C1 segment of cervical spinal cord (tissue), 14 donors: Measurements from ENCODE around the gene ARL4D.
"Not testable (repeated sequence)": the region's sequence is repeated elsewhere in the genome, so short reads cannot be mapped to it uniquely, and the experiment has no call there.

Source experiments
- DNase-seq, 14 donors: peaks; one replicate each; lab custom pipeline; 2025; lab: John Stamatoyannopoulos, UW

The ARL4D gene

DNA sequence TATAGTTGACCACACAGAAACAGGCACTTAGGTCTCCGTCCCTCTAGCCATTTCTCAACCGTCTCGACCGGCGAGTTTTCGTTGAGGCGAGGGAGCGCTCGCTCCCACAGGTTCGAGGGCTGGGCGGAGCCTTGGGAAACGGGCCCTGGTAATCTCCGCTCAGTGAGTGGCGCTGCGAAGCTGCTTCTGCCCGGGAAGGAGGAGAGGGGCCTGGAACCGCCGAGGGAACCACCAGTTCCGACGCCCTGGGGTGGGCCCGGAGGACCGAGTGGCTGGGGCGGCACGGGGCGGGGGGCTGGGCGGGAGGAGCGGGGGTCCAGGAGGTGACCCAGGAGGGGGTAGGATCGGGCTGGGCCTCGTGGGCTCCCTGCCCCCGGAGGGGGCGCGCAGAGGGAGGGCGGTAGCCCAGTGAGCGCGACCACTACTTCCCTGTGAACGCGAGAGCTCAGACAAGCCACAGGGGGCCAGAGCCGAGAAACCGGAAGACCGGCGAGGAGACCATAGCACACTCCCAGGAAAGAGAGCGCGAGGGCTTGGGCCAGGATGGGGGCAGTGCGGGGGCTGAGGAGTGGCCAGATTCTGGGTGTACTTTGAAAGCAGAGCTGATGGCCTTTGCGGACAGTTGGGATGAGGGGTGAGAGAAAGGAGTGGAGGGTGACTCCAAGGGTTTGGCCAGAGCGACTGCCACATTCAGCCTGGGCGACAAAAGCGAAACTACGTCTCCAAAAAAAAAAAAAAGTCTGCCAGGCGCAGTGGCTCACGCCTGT, 29.9 kb upstream of the ARL4D start:
- peak in 13 of 14 donors; percentile 56 to 91 (median 79) for DNase-seq

DNA sequence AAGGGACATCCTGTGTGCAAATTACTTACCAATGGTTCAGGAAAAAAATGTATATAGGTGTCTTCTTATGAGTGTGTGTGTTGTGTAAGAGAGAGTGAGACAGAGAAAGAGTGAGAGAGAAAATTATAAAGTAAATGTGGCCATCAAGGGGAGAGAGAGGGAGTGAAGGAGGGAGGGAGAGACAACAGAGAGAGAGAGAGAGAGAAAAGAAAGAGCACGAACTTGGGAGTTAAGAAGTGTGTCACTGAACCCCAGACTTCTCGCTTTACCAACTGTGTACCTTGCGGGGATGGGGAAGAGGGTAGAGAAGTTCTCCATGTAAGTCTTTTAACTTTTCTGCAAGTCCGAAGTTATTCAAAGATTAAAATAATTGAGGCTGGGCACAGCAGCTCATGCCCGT, 28.8 kb upstream of the ARL4D start:
- no peak for DNase-seq

GRCh38 chr17:43371227-43371821, 27.5 kb upstream of the ARL4D start:
- DNase-seq: no peak

DNA sequence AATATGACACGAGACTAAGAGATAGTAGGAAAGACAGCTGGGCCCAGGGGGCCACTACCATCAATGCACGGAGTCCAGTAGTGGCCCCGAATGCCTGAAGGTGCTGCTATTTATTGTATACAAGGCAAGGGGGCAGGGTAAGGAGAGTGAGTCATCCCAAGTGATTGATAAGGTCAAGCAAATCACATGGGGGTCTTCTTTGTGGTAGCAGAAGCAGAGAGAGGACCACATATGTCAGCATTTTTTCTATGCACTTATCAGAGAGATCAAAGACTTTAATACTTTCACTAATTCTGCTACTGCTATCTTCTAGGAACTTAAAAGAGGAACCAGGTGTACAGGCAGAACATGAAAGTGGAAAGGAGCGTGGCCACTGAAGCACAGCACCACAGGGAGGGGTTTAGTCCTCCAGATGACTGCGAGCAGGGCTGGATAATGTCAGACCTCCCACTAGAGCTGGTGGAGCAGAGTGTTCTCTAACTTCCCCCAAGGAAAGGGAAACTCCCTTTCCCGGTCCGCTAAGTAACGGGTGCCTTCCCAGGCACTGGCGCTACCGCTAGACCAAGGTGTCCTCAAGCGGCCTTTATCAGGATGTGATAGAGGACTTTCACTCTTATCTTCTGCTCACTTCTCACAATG, 26.4 kb upstream of the ARL4D start:
- no peak for DNase-seq

DNA sequence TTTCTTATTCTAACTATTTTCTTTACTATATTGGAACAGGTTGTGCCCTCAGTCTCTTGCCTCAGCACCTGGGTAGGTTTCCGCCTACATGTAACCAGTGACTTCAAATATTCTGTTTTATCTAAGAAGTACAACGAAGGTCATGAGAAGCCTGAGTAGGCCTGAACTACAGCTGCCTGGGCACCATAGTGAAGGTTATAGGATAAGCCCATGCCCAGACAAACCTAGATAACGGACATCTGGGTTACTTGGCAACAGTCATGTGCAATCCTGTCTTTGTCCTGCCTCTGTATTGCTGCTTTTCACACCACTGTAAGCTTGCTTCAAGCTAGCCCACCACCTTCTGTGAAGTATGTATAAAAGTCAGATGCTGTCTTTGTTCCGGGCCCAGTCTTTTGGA, 25.4 kb upstream of the ARL4D start:
- DNase-seq: no peak

DNA sequence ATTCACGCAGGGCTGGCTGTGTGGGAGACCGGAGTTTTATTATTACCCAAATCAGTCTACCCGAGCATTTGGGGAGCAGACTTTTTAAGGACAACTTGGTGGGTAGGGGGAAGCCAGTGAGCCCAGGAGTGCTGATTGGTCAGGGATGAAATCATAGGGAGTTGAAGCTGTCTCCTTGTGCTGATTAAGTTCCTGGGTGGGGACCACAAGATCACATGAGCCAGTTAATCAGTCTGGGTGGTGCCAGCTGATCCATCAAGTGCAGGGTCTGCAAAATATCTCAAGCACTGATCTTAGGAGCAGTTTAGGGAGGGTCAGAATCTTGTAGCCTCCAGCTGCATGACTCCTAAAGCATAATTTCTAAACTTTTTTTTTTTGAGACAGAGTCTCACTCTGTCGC, 22.9 kb upstream of the ARL4D start:
- not testable (repeated sequence) for DNase-seq

- DNase-seq: no peak
Measured at GRCh38 chr17:43377056-43377810, 21.6 kb upstream of the ARL4D start.

DNA sequence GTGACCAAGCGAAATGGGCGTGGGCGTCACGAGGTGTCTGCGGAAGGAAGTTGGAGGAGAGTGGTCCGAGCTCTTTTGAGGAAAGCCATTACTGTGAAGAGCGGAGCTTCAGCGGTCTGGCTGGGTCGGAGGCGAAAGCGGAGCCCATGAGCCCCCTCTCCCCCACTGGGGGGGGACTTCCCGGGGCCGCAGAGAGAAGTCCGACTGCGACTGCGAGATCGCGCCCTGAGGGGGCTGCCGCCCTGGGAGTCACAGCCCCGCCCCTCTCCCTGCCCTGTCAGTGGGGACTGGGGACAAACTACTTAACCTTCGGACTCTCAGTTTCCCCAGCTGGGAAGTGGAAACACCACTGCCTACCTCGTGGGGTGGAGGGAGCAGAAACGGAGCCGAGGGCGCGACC, 20.0 kb upstream of the ARL4D start:
- DNase-seq: no peak

DNA sequence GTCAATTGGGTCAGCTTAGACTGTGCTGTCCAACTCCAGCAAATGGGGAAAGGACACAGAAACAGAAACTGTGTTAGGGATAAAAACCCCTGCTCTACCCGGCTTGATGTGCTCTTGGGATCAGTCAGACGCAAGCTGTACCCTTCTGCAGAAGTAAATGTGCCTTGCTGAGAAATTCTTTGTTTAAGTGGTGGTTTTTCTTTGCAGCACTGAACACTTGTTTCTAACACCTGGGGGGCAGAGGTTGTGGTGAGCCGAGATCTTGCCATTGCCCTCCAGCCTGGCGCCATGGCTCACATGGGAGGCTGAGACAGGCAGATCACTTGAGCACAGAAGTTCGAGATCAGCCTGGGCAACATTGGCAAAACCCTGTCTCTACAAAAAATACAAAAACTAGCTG, 18.5 kb upstream of the ARL4D start:
- no peak for DNase-seq

DNA sequence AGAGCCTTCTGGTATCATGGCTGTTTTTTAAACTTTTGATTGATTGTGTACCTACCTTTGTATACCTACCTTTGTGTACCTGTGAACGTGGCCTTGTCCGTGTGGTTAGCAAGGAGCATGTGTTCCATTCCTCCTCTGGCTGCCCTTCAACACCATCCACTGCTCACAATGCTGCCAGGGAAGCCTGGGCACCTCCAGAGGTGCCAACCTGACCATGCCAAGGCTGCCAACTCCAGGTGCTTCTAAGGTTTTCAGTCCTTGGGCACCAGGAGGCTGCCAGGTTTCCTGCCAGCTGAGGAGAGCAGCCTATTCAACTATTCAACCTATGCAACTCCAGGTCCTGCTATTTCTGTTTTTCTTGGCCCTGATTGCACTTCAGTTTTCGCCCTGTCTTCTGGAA, 17.6 kb upstream of the ARL4D start:
- no peak for DNase-seq

GRCh38 chr17:43381621-43382020, 17.2 kb upstream of the ARL4D start:
- no peak for DNase-seq

- DNase-seq: no peak
Measured at GRCh38 chr17:43382776-43383175, 16.0 kb upstream of the ARL4D start.

DNA sequence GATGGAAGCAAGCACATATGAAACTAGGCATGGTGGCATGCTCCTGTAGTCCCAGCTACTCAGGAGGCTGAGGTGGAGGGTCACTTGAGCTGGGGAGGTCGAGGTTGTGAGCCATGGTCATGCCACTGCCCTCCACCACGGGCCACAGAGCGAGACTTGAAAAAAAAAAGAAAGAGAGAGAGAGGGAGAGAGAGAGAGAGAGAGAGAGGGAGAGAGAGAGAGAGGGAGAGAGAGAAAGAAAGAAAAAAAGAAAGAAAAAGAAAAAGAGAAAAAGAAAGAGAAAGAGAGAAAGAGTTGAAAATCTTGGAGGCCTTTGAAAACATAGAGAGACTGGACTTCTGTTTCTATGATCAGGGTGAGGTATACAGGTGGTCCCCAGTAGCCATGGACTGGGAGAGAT, 15.4 kb upstream of the ARL4D start:
- no peak for DNase-seq

GRCh38 chr17:43383826-43384475, 14.8 kb upstream of the ARL4D start:
- no peak for DNase-seq

- no peak for DNase-seq
Measured at GRCh38 chr17:43384476-43384862, 14.3 kb upstream of the ARL4D start.

- no peak for DNase-seq
Measured at GRCh38 chr17:43385046-43385831, 13.6 kb upstream of the ARL4D start.

DNA sequence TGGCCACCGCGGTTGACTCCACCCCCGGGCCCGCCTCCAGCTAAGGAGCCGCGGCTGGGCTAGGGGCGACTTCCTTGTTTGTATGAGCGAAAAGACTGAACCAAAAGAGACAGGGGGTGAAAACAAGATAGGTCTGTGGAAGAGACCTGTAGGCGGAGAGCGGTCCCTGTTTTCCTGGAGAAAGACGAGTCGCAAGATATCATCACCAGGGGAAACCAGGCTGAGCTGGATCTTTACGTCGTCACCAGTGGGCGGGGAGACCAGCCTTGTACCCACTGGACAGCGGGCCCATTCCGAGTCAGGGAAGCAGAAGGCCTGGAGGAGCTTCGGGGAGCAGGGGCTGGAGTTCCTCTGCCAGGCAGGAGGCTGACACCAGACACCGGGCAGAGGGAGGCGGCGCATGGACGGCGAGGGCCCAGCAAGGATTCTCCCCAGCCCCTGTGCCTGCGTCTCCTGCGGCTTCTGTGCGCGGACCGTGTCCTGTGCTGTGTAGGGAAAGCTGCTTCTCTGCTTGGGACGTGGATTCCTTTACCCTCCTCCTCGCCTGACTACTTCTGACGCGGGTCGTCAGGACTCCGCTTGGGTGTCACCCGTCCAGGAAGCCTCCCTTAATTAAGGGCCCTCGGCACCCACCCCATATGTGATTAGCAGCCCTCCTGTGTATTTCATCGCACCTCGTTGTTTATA, 10.3 kb upstream of the ARL4D start:
- peak; percentile 82 to 99 (median 93) for DNase-seq

GRCh38 chr17:43389046-43389947, 9.5 kb upstream of the ARL4D start:
- peak in 13 of 14 donors; percentile 32 to 87 (median 74) for DNase-seq

DNA sequence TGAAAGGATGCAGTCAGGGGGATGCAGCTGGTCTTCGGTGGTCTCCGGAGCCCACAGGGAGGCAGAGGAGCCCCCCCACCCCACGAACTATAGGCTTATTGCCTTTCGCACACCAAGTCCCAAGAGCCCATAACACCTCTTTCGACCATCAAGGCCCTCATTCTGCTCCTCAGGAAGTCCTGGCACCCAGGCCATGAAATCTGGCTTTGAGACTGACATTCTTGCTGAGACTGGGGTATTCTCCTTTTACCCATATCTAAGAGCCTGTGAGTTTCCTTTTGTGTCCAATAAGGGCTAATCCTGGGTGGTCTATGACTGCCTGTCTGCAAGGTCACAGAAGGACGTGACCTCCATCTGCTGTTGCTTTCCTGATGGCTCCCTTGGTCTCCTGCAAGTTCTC, 6.4 kb upstream of the ARL4D start:
- no peak for DNase-seq
